ENCODE measurements around the gene QRFP. TPM values are rescaled to one million over a fixed set of nuclear protein-coding genes. Genes with fewer than 3 reads are reported as not detected.

QRFP gene
- total RNA-seq, 2 donors from 2014 or later: not detected

DNA sequence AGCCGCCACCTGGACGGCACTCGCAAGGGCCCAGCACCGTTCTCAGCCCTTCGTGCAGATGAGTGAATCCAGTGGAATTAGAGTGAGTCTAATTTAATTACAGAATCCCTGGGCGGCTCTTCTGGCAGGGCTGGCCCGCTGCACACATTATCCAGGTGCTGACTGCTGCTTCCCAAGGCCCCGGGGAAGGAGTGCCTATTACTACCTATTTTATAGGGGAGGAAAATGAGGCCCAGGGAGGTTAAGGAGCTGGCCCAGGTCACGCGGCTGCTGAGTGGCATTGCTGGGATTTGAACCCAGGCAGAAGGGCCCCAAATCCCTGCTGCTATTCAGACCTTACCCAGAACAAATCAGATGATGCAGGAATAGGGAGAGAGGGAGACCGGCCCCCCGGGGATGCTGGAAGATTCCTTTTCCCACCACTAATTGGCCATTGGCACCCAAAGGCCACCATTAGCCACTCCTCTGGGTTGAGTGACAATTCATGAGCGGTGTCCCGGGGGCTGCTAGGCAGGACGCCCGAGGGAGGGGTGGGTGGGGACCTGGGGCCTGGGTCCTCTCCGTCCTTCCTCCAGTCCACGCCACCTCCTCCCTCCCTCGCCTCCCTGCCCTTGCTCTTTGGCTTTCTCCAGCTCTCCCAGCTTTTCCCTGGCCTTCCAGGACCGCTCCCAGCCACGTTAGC lies 10.3 kb upstream of the QRFP start:
- DNase-seq (ENCODE audit: low spot score) (no peak), ATAC-seq (ENCODE audit: insufficient number of reproducible peaks, low FRiP score, low read depth) (no peak)
- H3K4me1 ChIP-seq (ENCODE audit: control insufficient read depth in 1 of 2, low read depth in 2 of 2): no peaks in the 10 kb centered on the region
- TF ChIP-seq, protein P1, sequence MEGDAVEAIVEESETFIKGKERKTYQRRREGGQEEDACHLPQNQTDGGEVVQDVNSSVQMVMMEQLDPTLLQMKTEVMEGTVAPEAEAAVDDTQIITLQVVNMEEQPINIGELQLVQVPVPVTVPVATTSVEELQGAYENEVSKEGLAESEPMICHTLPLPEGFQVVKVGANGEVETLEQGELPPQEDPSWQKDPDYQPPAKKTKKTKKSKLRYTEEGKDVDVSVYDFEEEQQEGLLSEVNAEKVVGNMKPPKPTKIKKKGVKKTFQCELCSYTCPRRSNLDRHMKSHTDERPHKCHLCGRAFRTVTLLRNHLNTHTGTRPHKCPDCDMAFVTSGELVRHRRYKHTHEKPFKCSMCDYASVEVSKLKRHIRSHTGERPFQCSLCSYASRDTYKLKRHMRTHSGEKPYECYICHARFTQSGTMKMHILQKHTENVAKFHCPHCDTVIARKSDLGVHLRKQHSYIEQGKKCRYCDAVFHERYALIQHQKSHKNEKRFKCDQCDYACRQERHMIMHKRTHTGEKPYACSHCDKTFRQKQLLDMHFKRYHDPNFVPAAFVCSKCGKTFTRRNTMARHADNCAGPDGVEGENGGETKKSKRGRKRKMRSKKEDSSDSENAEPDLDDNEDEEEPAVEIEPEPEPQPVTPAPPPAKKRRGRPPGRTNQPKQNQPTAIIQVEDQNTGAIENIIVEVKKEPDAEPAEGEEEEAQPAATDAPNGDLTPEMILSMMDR (IDR thresholded peaks at IDR 0.05): no peak
- no peak overlapping the region for H3K27ac ChIP-seq
- no peaks in the 10 kb centered on the region for H3K36me3 ChIP-seq
- H3K9me3 ChIP-seq: no peaks in the 10 kb centered on the region
- H3K4me3 ChIP-seq: no peak overlapping the region
- H3K27me3 ChIP-seq (replicated peaks; ENCODE audit: insufficient read depth): peaks cover 8% of the 10 kb centered on the region

DNA sequence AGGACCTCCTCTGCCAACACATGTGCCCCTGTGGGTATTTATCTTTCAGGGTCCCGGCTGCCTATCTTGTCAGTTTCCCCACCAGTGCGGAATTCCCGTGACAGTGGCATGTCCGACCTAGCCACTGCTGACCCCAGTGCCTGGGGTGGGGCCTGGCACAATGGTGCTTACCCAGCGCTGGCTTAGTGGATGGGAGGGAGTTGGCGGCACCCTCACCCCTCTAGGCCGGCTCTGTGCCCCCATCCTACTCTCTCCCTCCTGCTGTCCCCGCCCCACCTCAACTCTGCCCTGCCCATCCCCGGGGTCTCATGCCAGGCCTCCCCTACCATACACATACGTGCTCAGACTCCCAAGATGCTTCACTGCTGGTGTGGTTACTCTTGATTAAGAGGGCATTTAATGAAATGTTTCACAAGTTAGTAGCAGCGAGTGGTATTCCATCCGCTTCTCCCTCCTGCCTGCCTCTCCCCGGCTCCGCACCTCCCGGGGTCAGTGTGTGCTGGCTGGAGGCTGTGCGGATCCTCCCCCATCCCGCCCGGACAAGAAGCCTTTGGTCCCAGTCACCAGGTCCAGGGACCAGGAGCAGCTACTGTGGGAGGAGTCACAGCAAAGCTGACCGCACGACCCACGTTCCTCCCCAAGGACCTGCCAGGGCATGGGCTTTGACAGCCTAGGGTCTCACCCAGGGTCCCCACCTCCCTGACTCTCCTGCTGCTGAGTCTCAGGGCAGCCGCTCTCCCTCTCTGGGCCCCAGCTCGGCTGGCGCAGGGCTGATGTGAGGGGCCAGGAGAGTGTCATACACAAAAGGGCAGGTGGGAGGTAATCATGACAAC lies 9.5 kb upstream of the QRFP start:
- no peak for DNase-seq (ENCODE audit: low spot score)
- no peak for ATAC-seq (ENCODE audit: insufficient number of reproducible peaks, low FRiP score, low read depth)
- H3K27me3 ChIP-seq (replicated peaks; ENCODE audit: insufficient read depth): peaks cover 8% of the 10 kb centered on the region

DNA sequence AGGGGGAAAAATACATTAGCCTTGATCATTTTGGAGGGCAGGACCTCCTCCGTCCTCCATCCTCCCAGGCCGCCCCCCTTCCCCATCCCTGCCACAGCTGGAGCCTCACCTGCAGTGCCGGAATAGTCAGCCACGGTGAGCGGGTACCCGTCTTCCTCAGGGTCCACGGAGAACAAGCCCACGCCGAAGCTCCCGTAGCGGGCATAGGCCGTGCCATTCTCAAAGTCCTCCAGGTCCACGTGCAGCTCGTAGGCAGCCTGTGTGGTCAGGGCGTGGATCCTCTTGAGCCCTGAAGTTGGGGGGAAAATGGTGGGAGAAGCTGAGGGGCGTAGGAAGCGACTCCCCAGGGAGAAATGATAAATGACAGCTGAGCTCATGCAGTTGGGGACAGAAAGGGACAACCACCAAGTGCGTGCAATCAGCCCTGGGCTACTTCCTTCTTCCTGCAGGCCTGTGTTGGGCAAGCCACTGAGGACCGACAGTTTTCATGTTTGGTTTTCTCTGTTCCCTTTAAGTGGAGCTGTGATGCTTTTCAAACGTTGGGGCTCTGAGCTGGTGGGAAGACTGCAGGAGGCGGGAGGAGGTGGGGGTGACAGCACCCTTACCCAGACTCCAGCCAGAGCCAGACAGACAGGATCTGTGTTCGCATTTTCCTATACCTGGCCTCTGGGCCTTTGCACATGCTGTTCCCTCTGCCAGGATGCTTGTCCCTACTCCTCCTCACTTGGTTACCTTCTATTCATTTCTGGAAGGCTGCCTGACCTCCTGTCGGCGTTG lies 8.7 kb upstream of the QRFP start:
- Histone ChIP-seq H3K27ac (no peak overlapping the region), H3K27me3 (replicated peaks; ENCODE audit: insufficient read depth) (peaks cover 8% of the 10 kb centered on the region), H3K4me1 (ENCODE audit: control insufficient read depth in 1 of 2, low read depth in 2 of 2) (no peaks in the 10 kb centered on the region), H3K36me3 (no peaks in the 10 kb centered on the region), H3K9me3 (no peaks in the 10 kb centered on the region), H3K4me3 (no peak overlapping the region)
- DNase-seq (ENCODE audit: low spot score) (no peak), ATAC-seq (ENCODE audit: insufficient number of reproducible peaks, low FRiP score, low read depth) (no peak)
- TF ChIP-seq, protein P1 (IDR thresholded peaks at IDR 0.05): no peak

More for the DNA sequence above, 9.5 kb upstream of the QRFP start:
- Histone ChIP-seq H3K9me3 (no peaks in the 10 kb centered on the region), H3K27ac (no peak overlapping the region), H3K36me3 (no peaks in the 10 kb centered on the region), H3K4me1 (ENCODE audit: control insufficient read depth in 1 of 2, low read depth in 2 of 2) (no peaks in the 10 kb centered on the region), H3K4me3 (no peak overlapping the region)
- TF ChIP-seq, protein P1 (IDR thresholded peaks at IDR 0.05): no peak

DNA sequence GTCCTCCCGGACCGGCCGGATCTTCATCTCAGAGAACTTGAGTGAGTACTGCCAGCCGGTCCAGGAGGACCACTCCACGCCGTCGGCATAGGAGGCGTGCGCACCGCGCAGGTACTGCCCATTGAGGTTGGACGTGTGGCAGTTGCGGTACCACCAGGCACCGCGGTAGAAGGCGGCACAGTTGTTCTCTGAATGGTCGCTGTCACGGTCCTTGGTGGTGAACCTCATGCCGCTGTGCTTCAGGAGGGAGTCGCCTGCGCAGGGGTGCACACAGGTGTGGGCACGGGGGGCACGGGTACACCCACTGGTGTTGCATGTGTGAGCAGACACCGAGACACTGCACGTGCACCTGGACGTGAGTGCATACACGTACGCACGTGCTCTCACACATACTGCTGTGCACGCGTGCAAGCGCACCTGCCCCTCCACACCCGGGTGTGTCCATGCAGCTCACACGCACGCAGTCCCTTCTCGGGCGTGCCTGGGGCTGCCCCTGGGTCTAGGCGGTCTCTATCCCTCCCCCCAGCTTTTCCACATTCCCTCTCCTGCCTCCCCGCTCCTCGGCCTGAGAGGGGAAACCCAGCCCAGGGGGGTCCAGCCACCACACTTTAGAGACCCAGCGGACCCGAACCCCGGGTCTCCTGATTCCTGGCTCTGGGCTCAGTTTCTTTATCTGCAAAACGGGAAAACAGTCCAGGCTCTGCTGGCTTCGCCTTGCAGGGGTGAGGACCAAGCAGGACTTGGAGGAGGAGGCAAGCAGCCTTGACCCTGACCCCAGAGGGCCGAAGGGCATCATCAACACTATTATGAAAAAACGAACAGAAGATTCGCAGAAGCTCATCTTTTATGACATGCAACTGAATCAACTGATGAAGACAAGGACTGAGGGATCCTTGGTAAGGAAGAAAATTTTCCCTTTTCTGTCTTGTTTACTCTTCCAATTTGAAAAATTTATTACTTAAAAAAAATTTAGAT lies 7.7 kb upstream of the QRFP start:
- H3K27me3 ChIP-seq (replicated peaks; ENCODE audit: insufficient read depth): peaks cover 8% of the 10 kb centered on the region
- H3K4me3 ChIP-seq: no peak overlapping the region
- DNase-seq (ENCODE audit: low spot score) (no peak), ATAC-seq (ENCODE audit: insufficient number of reproducible peaks, low FRiP score, low read depth) (no peak)
- TF ChIP-seq, protein P1 (IDR thresholded peaks at IDR 0.05): no peak
- H3K4me1 ChIP-seq (ENCODE audit: control insufficient read depth in 1 of 2, low read depth in 2 of 2): no peaks in the 10 kb centered on the region
- H3K9me3 ChIP-seq: no peaks in the 10 kb centered on the region
- H3K27ac ChIP-seq: no peak overlapping the region
- no peaks in the 10 kb centered on the region for H3K36me3 ChIP-seq
